HepG2 (cell line): ENCODE measurements around the gene ADCY7.

Experiments
- CBX1 ChIP-seq: IDR thresholded peaks from one replicate; pipeline ENCODE4 v1.6.1; 2016; ENCODE audit warnings: antibody characterized with exemption, low read depth
- CTCF ChIP-seq: sonication (generic); formaldehyde crosslinking; IDR thresholded peaks from 2 replicates; pipeline ENCODE4 v1.5.0; 2020; ENCODE audit warnings: mild to moderate bottlenecking, missing genetic modification reagents, moderate library complexity
- JUND ChIP-seq: sonication (generic); formaldehyde crosslinking; IDR thresholded peaks from 2 replicates; pipeline ENCODE4 v1.8.0; 2022; ENCODE audit warnings: mild to moderate bottlenecking, missing genetic modification reagents
- PAXIP1 ChIP-seq: sonication (generic); formaldehyde crosslinking; conservative IDR thresholded peaks from 2 replicates; pipeline ENCODE4 v1.4.0; 2020; ENCODE audit warnings: mild to moderate bottlenecking, missing genetic modification reagents, moderate library complexity
- PRPF4 ChIP-seq: fragments of 200-400 bp; formaldehyde crosslinking; IDR thresholded peaks from 2 replicates; pipeline ENCODE4 v1.6.1; 2016; ENCODE audit warnings: low read length, low read depth; ENCODE audit not compliant: poor library complexity, severe bottlenecking
- REST ChIP-seq, 2 experiments: IDR thresholded peaks; 2 replicates each; pipeline ENCODE4 v1.6.1; 2011 to 2012; ENCODE audit warnings: low read length in 2 of 2, borderline replicate concordance in 1 of 2, low read depth in 1 of 2, mild to moderate bottlenecking in 1 of 2, moderate library complexity in 1 of 2
- SP1 ChIP-seq, 2 experiments: fragments of 450-650 bp in 1 of 2; sonication (generic) in 1 of 2; formaldehyde crosslinking in 1 of 2; IDR thresholded peaks; 2 replicates each; pipeline versions ENCODE4 v1.4.0 to v1.6.1; 2016 to 2020; ENCODE audit warnings: missing genetic modification reagents in 1 of 2
- TEAD3 ChIP-seq: optimal IDR thresholded peaks from 2 replicates; pipeline ENCODE3; 2016; ENCODE audit warnings: borderline replicate concordance
- ZBED4 ChIP-seq: sonication (generic); formaldehyde crosslinking; IDR thresholded peaks from 2 replicates; pipeline ENCODE4 v1.4.0; 2020; ENCODE audit warnings: missing genetic modification reagents, borderline replicate concordance
- ZBTB26 ChIP-seq: IDR thresholded peaks from 2 replicates; pipeline ENCODE4 v1.6.1; 2016; ENCODE audit warnings: missing compliant biosample characterization, missing genetic modification reagents, borderline replicate concordance
- ZFX ChIP-seq: sonication (generic); formaldehyde crosslinking; IDR thresholded peaks from 2 replicates; pipeline ENCODE4 v1.4.0; 2020; ENCODE audit warnings: mild to moderate bottlenecking, low read depth, missing genetic modification reagents, moderate library complexity
- ZNF34 ChIP-seq: sonication (generic); formaldehyde crosslinking; IDR thresholded peaks from 2 replicates; pipeline ENCODE4 v1.4.0; 2020; ENCODE audit warnings: mild to moderate bottlenecking, missing genetic modification reagents, borderline replicate concordance
- ZNF652 ChIP-seq: IDR thresholded peaks from 2 replicates; pipeline ENCODE4 v1.6.1; 2016; ENCODE audit warnings: low read depth, borderline replicate concordance
- ZNF777 ChIP-seq: sonication (generic); formaldehyde crosslinking; IDR thresholded peaks from 2 replicates; pipeline ENCODE4 v1.4.0; 2020; ENCODE audit warnings: missing genetic modification reagents

GRCh38 chr16:50247123-50247905 is 19.0 kb upstream of the ADCY7 start:
- TF ChIP-seq ZNF652 (no peak), ZNF777 (no peak), CTCF (CRISPR knock-in tag) (no peak), PRPF4 (no peak), REST (IDR thresholded peaks at IDR 0.05; ENCODE audit: borderline replicate concordance in 1 of 2, low read depth in 1 of 2, low read length in 2 of 2) (no peak), ZBED4 (CRISPR knock-in tag) (no peak), ZFX (no peak), PAXIP1 (CRISPR knock-in tag) (no peak), ZBTB26 (CRISPR knock-in tag) (no peak), JUND (CRISPR knock-in tag) (no peak), TEAD3 (CRISPR knock-in tag) (no peak), CBX1 (no peak), SP1 (IDR thresholded peaks at IDR 0.05) (no peak), SP1 (CRISPR knock-in tag; IDR thresholded peaks at IDR 0.05) (no peak), ZNF34 (CRISPR knock-in tag) (no peak)
